Activated CD4-positive, alpha-beta T cell treated with anti-CD3 and anti-CD28 coated beads, Interleukin-2, amount 10 ng/mL, durations not matched to agents 24 days and 14 days (primary cell): Measurements from ENCODE around the gene COL25A1. TPM values are rescaled to one million over a fixed set of nuclear protein-coding genes. Genes with fewer than 3 reads are reported as not detected.
"Not testable (repeated sequence)": the region's sequence is repeated elsewhere in the genome, so short reads cannot be mapped to it uniquely, and the experiment has no call there.

ENCODE experiments used
- DNase-seq: peaks from one replicate; pipeline ENCODE4 v3.0.0; 2022
- H3K27ac Mint-ChIP-seq: one replicate; pipeline ENCODE4 v1.8.0; 2022; ENCODE audit warnings: mild to moderate bottlenecking, mixed read lengths
- H3K27me3 Mint-ChIP-seq: one replicate; pipeline ENCODE4 v1.8.0; 2022; ENCODE audit warnings: mixed read lengths
- H3K36me3 Mint-ChIP-seq: one replicate; pipeline ENCODE4 v1.8.0; 2022; ENCODE audit warnings: low read depth, mild to moderate bottlenecking, mixed read lengths
- H3K4me1 Mint-ChIP-seq: one replicate; pipeline ENCODE4 v1.8.0; 2021; ENCODE audit warnings: mixed read lengths
- H3K4me3 Mint-ChIP-seq: one replicate; pipeline ENCODE4 v1.8.0; 2022; ENCODE audit warnings: mild to moderate bottlenecking, moderate library complexity, mixed read lengths
- H3K9me3 Mint-ChIP-seq: one replicate; pipeline ENCODE4 v1.8.0; 2021; ENCODE audit warnings: mixed read lengths
- intact Hi-C: fragments of 100-400 bp; cut with micrococcal nuclease; formaldehyde crosslinking; loops from one replicate; pipeline ENCODE4 v1.15.1; 2023
- total RNA-seq: library from RNA; stranded (reverse); gene quantifications from 2 replicates; pipeline ENCODE4 v1.2.3, GENCODE V29; 2022

COL25A1 gene
- total RNA-seq, 1 donor from 2014 or later: not detected

DNA sequence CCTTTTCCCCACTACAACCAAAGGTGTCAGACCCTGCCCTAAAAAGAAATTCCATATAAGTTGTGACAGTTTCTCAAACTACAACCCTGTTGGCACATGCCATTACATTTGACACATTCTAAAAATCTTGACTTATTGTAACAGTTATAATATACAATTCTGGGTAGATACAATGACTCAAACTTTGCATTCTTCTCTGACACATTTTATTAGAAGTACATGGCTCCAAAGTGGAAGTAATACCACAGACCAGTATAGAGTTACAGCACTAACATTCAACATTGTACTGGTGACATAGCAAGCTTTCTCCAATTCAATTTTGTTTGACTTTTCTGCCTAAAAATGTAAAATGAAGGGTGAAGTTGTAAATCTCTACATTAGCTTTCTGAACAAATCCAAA lies 343.0 kb downstream of the COL25A1 start:
- H3K9me3 Mint-ChIP-seq: peaks cover 5% of the 10 kb centered on the region
- DNase-seq: no peak
- no peak overlapping the region for H3K4me3 Mint-ChIP-seq
- peaks cover 10% of the 10 kb centered on the region for H3K27me3 Mint-ChIP-seq
- no peak overlapping the region for H3K27ac Mint-ChIP-seq
- H3K36me3 Mint-ChIP-seq: no peaks in the 10 kb centered on the region
- H3K4me1 Mint-ChIP-seq: no peaks in the 10 kb centered on the region
- intact Hi-C loops: no loop called here

DNA sequence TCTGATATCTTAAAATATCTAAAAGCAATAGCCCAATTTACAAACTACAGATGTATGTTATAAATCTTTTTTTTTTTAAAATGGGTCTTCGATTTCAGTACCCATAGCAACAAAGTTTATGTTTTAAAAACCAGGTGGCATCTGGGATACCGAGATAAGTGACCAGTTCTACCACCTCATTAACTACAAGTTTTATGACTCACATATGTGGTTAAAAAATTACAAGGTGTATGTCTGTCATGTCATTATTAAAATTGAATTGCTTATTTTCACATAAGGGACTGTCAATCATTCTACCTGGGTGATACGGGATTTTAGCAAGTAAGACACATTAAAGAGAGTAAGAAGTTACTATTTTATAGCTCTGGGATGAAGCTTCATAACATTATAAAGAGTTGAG lies 347.6 kb downstream of the COL25A1 start:
- H3K27me3 Mint-ChIP-seq: peaks cover 13% of the 10 kb centered on the region
- no peak overlapping the region for H3K27ac Mint-ChIP-seq
- H3K4me3 Mint-ChIP-seq: no peak overlapping the region
- no peaks in the 10 kb centered on the region for H3K36me3 Mint-ChIP-seq
- H3K4me1 Mint-ChIP-seq: peaks cover 8% of the 10 kb centered on the region
- intact Hi-C loops: no loop called here
- no peak for DNase-seq
- H3K9me3 Mint-ChIP-seq: peaks cover 5% of the 10 kb centered on the region

DNA sequence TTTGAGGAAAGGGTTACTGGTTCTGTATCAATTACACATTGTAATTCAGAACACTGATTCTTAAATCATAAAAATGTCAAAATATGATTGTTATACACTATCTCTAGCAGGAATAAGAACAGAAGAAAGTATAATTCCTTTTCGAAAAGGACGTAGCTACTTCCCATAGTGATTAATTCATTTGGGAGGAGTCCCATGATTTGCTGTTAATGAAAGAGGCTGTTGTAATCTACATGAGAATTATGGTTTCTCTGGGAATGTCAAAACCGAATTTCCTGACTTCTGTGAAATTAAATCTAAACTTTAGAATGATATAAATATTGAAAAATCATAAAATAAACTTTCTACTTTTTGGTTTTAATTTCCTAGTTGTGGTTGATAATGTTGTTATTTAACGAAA lies 348.5 kb downstream of the COL25A1 start:
- Mint-ChIP-seq H3K4me3 (no peak overlapping the region), H3K9me3 (peaks cover 5% of the 10 kb centered on the region)

DNA sequence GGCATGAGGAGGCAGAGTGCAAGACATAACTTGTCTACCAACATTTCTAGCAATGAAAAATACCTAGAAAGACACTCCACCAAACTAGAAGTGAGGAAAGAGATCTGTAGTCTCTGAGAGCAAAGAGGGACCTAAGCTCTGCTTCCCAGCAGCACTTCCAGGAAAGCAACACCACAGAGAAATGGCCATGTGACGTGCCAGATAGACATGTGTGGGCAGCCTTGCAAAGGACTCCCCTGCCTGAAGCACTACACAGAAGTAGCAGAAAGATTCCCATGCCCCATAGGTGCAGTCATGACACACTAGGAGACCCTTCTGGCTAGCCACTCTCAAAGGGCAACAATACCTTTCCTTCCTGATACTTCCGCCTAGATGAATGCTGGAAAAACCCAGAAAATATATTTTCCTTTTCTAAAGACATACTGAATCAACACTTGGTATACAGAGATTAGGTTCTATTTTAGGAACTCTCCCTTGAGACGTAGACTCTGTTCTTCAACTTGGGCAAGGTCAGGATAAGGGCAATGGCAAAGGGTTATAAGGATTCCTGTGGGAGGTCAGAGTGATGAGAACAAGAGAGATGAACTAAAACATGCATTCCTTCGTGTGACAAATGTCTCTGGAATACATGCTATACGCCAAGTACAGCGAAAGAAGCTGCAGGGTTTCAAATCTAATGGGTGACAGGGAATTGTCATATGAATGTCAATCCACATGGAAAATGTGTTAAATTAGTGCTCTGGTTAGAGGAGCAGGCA lies 352.1 kb downstream of the COL25A1 start:
- intact Hi-C loops: no loop called here
- H3K27ac Mint-ChIP-seq: no peak overlapping the region
- no peak overlapping the region for H3K4me3 Mint-ChIP-seq
- H3K27me3 Mint-ChIP-seq: peaks cover 5% of the 10 kb centered on the region
- H3K36me3 Mint-ChIP-seq: no peaks in the 10 kb centered on the region
- peaks cover 8% of the 10 kb centered on the region for H3K4me1 Mint-ChIP-seq
- peaks cover 6% of the 10 kb centered on the region for H3K9me3 Mint-ChIP-seq
- no peak for DNase-seq

More for the DNA sequence above, 348.5 kb downstream of the COL25A1 start:
- DNase-seq: no peak
- Mint-ChIP-seq H3K36me3 (no peaks in the 10 kb centered on the region), H3K27me3 (peaks cover 10% of the 10 kb centered on the region), H3K4me1 (peaks cover 8% of the 10 kb centered on the region), H3K27ac (no peak overlapping the region)
- intact Hi-C loops: no loop called here

DNA sequence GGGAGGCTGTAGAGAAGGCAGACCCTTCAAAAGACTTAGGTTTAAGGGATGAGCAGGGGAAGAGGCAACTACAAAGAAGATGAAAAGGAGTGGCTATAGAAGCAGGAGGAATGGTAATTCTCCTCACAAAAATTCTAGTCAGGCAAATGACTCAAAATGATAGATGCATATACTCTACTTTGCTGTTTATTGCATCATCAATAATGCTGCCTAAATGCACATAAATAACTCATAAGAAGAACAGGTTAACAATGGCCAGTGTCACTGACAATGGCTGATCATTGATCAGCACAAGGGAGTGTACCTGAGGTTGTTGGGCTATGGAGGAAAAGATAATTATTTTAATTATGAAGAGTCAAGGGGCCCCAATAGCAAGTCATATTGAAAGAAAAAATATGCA lies 354.9 kb downstream of the COL25A1 start:
- Mint-ChIP-seq H3K9me3 (peaks cover 6% of the 10 kb centered on the region), H3K4me1 (peaks cover 3% of the 10 kb centered on the region), H3K36me3 (no peaks in the 10 kb centered on the region), H3K27me3 (peaks cover 3% of the 10 kb centered on the region), H3K27ac (no peak overlapping the region), H3K4me3 (no peak overlapping the region)
- intact Hi-C loops: no loop called here
- no peak for DNase-seq

DNA sequence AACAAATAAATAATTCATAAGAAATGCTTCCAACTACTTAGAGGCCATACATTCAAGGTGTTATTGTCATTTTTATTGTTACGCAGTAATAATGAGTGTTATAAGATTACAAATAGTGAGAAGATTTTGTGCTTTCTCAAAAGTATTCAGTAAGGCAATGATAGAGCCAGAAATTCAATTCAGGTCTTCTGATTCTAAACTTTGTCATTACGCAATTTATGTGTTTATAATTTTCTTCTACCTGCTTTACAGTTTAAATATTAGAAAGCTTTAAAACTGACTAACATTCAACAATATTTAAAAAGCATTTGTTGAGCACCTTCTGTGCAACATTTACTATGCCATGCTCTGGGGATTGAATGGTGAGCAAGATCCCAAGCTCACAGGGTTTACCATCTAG lies 356.2 kb downstream of the COL25A1 start:
- no peaks in the 10 kb centered on the region for H3K27me3 Mint-ChIP-seq
- intact Hi-C loops: no loop called here
- H3K36me3 Mint-ChIP-seq: no peaks in the 10 kb centered on the region
- H3K4me1 Mint-ChIP-seq: peaks cover 5% of the 10 kb centered on the region
- no peak overlapping the region for H3K27ac Mint-ChIP-seq
- DNase-seq: no peak
- H3K4me3 Mint-ChIP-seq: no peak overlapping the region
- peaks cover 6% of the 10 kb centered on the region for H3K9me3 Mint-ChIP-seq

DNA sequence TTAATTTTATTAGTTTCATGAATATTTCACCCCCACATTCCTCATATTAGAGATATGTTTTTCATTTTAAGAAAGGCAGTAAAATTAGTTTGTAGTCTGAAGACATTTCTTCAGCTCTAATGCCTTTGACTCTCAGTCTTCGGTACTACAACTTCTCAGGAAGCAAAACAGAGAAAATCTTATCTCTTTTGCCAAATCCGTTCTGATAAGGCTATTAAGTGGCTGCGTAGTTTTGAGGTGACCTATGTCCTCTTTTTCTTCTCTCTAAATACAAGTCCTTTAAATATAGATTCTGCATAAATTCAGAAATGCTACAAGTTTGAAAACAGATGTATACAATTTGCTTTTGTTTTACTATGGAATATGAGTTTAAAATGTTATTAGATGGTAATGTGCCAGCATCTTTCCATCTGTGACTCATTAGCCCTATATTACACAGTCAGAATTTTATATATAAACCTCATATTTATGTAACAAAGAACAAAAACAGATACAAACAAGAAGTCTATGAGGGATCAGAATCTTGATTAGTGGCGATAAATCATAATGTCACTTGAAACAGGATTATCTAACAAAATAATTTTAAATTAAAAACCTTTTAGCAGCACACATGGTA lies 358.4 kb downstream of the COL25A1 start:
- intact Hi-C loops: no loop called here
- DNase-seq: no peak
- Mint-ChIP-seq H3K27ac (no peak overlapping the region), H3K36me3 (no peaks in the 10 kb centered on the region), H3K4me3 (no peak overlapping the region), H3K4me1 (peaks cover 6% of the 10 kb centered on the region), H3K27me3 (no peaks in the 10 kb centered on the region), H3K9me3 (peaks cover 6% of the 10 kb centered on the region)

DNA sequence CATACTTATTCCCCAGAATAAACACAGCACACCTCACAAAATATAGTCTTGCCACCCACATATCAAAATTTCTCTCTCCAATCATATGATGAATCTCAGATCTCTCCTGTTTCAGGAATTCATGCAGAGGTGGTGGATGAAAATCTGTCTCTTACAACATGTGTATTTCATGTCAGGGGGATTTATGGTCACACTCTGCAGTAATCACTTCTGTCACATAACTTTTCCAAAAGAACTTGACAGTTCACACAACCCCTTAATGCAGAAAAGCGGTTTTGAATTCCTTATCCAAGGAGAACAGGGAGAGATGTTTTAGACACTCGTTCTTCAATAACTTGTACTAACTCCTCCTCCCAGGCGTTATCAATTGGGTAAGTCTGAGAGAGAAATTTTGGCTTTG lies 359.1 kb downstream of the COL25A1 start:
- no peak for DNase-seq
- Mint-ChIP-seq H3K4me3 (no peak overlapping the region), H3K27ac (no peak overlapping the region), H3K36me3 (no peaks in the 10 kb centered on the region), H3K4me1 (peaks cover 6% of the 10 kb centered on the region), H3K27me3 (no peaks in the 10 kb centered on the region), H3K9me3 (peaks cover 6% of the 10 kb centered on the region)
- intact Hi-C loops: no loop called here

DNA sequence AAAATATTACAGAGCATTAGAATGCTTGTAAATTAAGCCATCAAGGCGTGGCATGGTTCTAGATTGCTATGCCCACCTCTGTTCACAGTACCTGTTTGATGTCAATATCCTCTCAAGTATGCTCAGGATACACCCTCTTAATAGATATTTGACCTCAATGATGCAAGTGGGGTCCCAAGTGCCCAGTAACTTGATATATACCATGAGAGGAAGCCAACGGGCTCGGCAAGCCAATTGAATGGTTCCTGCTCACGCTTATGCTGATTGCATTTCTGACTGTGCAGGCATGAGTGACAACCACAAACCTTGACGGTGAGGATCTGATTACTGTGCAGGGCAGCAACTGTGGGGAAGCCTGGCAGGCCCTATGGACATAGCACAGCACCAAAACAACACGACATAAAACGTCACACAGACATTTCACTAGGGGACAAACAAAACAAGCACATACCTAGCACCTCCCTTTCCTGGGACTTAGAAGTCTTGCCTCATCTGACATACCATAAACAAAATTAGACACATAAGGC lies 360.5 kb downstream of the COL25A1 start:
- Mint-ChIP-seq H3K4me3 (no peak overlapping the region), H3K36me3 (no peaks in the 10 kb centered on the region), H3K27ac (no peak overlapping the region), H3K4me1 (peaks cover 6% of the 10 kb centered on the region), H3K27me3 (peaks cover 6% of the 10 kb centered on the region), H3K9me3 (peaks cover 6% of the 10 kb centered on the region)
- no peak for DNase-seq
- intact Hi-C loops: no loop called here

DNA sequence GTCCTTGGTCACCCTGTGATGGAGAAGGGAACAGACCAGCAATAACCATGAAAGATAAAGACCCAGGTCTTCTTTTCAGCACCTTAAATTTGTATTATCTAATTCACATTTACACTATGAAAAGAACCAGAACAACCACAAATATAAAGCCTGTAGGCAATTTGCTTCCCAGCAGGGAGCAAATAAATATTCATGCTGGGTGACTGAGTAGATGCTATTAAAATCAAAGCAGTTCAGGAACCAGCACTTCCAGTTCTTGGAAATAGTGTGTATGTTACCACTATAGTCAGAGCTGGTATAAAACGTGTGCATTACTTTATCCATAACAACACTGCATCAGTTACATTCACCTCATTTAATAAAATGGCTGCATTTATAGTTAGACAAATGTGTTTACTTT lies 361.8 kb downstream of the COL25A1 start:
- intact Hi-C loops: no loop called here
- Mint-ChIP-seq H3K9me3 (no peaks in the 10 kb centered on the region), H3K4me1 (peaks cover 6% of the 10 kb centered on the region), H3K27ac (no peak overlapping the region), H3K36me3 (no peaks in the 10 kb centered on the region), H3K27me3 (peaks cover 8% of the 10 kb centered on the region), H3K4me3 (no peak overlapping the region)
- DNase-seq: no peak

DNA sequence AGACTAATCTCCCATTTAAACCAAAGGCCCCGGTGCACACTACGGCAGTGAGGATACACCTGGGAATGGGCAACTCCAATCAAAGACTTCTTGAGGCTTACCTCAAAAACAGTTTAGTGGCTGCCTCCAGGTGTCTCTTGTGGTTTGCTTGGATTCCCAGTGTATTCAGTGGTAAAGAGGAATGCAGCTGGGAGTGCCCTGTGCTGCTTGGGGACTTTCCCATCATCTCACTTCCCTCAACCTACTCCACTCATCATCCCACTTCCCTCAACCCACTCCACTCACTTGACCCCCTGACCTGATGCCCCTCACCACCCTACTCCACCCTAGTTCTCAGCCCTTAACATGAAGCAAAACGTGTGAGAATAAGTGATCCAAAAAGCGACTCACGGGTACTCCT lies 362.3 kb downstream of the COL25A1 start:
- H3K27ac Mint-ChIP-seq: no peak overlapping the region

DNA sequence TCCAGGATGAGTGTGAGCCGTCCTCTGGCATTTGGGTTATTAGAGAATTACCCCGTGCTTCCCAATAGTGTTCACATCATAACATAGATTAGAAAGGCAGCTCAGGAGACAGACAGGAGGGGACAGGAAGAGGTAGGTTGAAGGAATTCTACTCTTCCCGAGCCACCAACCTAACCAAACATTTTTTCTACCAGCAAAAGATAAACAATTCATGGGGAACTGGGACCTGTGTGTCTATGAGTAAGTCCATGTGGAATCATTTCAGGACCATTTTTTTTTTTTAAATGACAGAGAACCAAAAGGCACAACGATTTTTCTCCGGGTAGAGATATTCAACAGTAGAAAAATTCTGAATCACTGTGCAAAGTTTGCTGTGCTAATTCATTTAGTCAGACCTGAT lies 365.4 kb downstream of the COL25A1 start:
- intact Hi-C loops: no loop called here
- H3K36me3 Mint-ChIP-seq: no peaks in the 10 kb centered on the region
- no peak for DNase-seq

More for the DNA sequence above, 362.3 kb downstream of the COL25A1 start:
- H3K4me1 Mint-ChIP-seq: peaks cover 6% of the 10 kb centered on the region
- no peaks in the 10 kb centered on the region for H3K36me3 Mint-ChIP-seq
- H3K27me3 Mint-ChIP-seq: peaks cover 9% of the 10 kb centered on the region
- H3K9me3 Mint-ChIP-seq: no peaks in the 10 kb centered on the region
- no peak overlapping the region for H3K4me3 Mint-ChIP-seq
- no peak for DNase-seq
- intact Hi-C loops: no loop called here

DNA sequence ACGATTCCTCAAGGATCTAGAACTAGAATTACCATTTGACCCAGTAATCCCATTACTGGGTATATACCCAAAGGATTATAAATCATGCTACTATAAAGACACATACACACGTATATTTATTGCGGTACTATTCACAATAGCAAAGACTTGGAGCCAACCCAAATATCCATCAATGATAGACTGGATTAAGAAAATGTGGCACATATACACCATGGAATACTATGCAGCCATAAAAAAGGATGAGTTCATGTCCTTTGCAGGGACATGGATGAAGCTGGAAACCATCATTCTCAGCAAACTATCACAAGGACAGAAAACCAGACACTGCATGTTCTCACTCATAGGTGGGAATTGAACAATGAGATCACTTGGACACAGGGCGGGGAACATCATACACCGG lies 368.5 kb downstream of the COL25A1 start:
- DNase-seq, H3K36me3 Mint-ChIP-seq, intact Hi-C loops, H3K27ac Mint-ChIP-seq, H3K9me3 Mint-ChIP-seq, H3K4me3 Mint-ChIP-seq, H3K4me1 Mint-ChIP-seq: not testable (repeated sequence)
- H3K27me3 Mint-ChIP-seq: peaks cover 16% of the 10 kb centered on the region

More for the DNA sequence above, 365.4 kb downstream of the COL25A1 start:
- no peak overlapping the region for H3K27ac Mint-ChIP-seq
- H3K27me3 Mint-ChIP-seq: peaks cover 16% of the 10 kb centered on the region
- no peak overlapping the region for H3K4me3 Mint-ChIP-seq
- peaks cover 5% of the 10 kb centered on the region for H3K4me1 Mint-ChIP-seq
- H3K9me3 Mint-ChIP-seq: peaks cover 5% of the 10 kb centered on the region

DNA sequence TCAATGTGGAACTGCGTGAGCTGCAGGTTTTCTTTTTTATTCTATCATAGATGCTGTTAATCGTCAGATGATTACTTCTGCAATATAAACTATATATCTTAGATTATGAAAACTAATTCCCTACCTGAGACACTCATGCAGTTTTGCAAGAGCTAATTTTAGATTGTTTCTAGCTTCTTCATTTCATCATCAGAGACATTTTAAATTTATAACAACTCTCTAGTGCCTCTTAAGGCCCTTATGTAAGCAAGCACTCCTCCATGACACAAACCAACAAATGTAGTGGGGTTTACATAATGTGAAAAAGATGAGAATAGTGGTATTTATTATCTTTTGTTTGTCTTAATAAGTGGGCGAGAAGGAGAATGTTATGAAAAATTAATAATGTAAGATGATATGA lies 369.4 kb downstream of the COL25A1 start:
- DNase-seq: no peak
- Mint-ChIP-seq H3K36me3 (no peaks in the 10 kb centered on the region), H3K4me1 (no peaks in the 10 kb centered on the region), H3K4me3 (no peak overlapping the region), H3K9me3 (peaks cover 5% of the 10 kb centered on the region), H3K27me3 (peaks cover 16% of the 10 kb centered on the region), H3K27ac (no peak overlapping the region)
- intact Hi-C loops: no loop called here
